ENCODE results near the gene PALLD. TPM values are rescaled to one million over a fixed set of nuclear protein-coding genes. Genes with fewer than 3 reads are reported as not detected.
A peak's percentile ranks its signal among the peaks of the same experiment; 100 is the strongest.

The PALLD gene
- total RNA-seq, 4 donors from 2014 or later, result 266 to 761 (median 441) TPM

- Histone ChIP-seq H3K4me1 (no peaks in the 10 kb centered on the region), H3K4me3 (peak overlapping the region; percentile 62 to 98), H3K9me3 (no peaks in the 10 kb centered on the region), H3K27me3 (no peaks in the 10 kb centered on the region), H3K36me3 (no peaks in the 10 kb centered on the region), H3K27ac (peak overlapping the region; percentile 98 to 99)
- intact Hi-C loops (cut with DNase I; ENCODE audit: low total_unique reads), result loop anchor here (5.0 to 10.0 kb wide), 2 partner anchors 64 to 197 kb away; no protein-coding TSS in a partner anchor
- no peak for DNase-seq
- no peak for TF ChIP-seq POLR2A (IDR thresholded peaks at IDR 0.05)
- TF ChIP-seq CTCF (IDR thresholded peaks at IDR 0.05), result no peak
Observed at GRCh38 chr4:168831585-168831918, 334.7 kb downstream of the PALLD start.

GRCh38 chr4:168831919-168832762 lies 335.3 kb downstream of the PALLD start:
- DNase-seq, result peak; percentile 89 to 93
- H3K9me3 ChIP-seq, result no peaks in the 10 kb centered on the region
- no peaks in the 10 kb centered on the region for H3K36me3 ChIP-seq
- H3K4me3 ChIP-seq, result peak overlapping the region; percentile 62 to 98
- TF ChIP-seq POLR2A (IDR thresholded peaks at IDR 0.05) (peak; percentile 80 to 98), CTCF (IDR thresholded peaks at IDR 0.05) (peak in 1 of 4 experiments; percentile 22)
- H3K27me3 ChIP-seq, result no peaks in the 10 kb centered on the region
- intact Hi-C loops (cut with DNase I; ENCODE audit: low total_unique reads), result loop anchor here (5.0 to 10.0 kb wide), 2 partner anchors 65 to 197 kb away; no protein-coding TSS in a partner anchor
- no peaks in the 10 kb centered on the region for H3K4me1 ChIP-seq
- peak overlapping the region; percentile 98 to 99 for H3K27ac ChIP-seq

- peak in 2 of 4 experiments; percentile 4 to 30 for TF ChIP-seq CTCF (IDR thresholded peaks at IDR 0.05)
- no peak for TF ChIP-seq POLR2A (IDR thresholded peaks at IDR 0.05)
- intact Hi-C loops (cut with DNase I; ENCODE audit: low total_unique reads), result loop anchor here (5.0 to 10.0 kb wide), 2 partner anchors 66 to 198 kb away; no protein-coding TSS in a partner anchor
- Histone ChIP-seq H3K36me3 (no peaks in the 10 kb centered on the region), H3K27me3 (no peaks in the 10 kb centered on the region), H3K4me3 (peak overlapping the region; percentile 62 to 98), H3K9me3 (no peaks in the 10 kb centered on the region), H3K4me1 (no peaks in the 10 kb centered on the region), H3K27ac (peak overlapping the region; percentile 98 to 99)
- DNase-seq, result peak; percentile 55 to 62
Observed at GRCh38 chr4:168832763-168833575, 336.1 kb downstream of the PALLD start.

- intact Hi-C loops (cut with DNase I; ENCODE audit: low total_unique reads), result loop anchor here (5.0 to 10.0 kb wide), 2 partner anchors 67 to 199 kb away; no protein-coding TSS in a partner anchor
- no peak for DNase-seq
- H3K27me3 ChIP-seq, result no peaks in the 10 kb centered on the region
- H3K9me3 ChIP-seq, result no peaks in the 10 kb centered on the region
- peak overlapping the region; percentile 62 to 98 for H3K4me3 ChIP-seq
- no peaks in the 10 kb centered on the region for H3K4me1 ChIP-seq
- H3K27ac ChIP-seq, result peak overlapping the region; percentile 98 to 99
- no peak for TF ChIP-seq POLR2A (IDR thresholded peaks at IDR 0.05)
- TF ChIP-seq CTCF (IDR thresholded peaks at IDR 0.05), result no peak
- no peaks in the 10 kb centered on the region for H3K36me3 ChIP-seq
Observed at GRCh38 chr4:168833881-168834280, 337.0 kb downstream of the PALLD start.
